Testis (tissue), 3 donors: ENCODE measurements around the gene PUSL1. TPM values are rescaled to one million over a fixed set of nuclear protein-coding genes. Genes with fewer than 3 reads are reported as not detected.

Experiments
- DNase-seq: peaks from one replicate; pipeline ENCODE4 v3.0.0-alpha.2; 2019
- H3K27ac ChIP-seq, 2 donors: fragments of 200-600 bp; sonication (generic); one replicate each; pipeline ENCODE4 v1.5.1; 2019
- H3K27me3 ChIP-seq: fragments of 200-600 bp; sonication (generic); one replicate; pipeline ENCODE4 v1.5.1; 2019
- H3K36me3 ChIP-seq: fragments of 200-600 bp; sonication (generic); one replicate; pipeline ENCODE4 v1.5.1; 2017; ENCODE audit warnings: low read depth; ENCODE audit errors: missing control alignments
- H3K4me1 ChIP-seq: fragments of 200-600 bp; sonication (generic); one replicate; pipeline ENCODE4 v1.5.1; 2019
- H3K4me3 ChIP-seq, 2 donors: fragments of 200-600 bp; sonication (generic); one replicate each; pipeline ENCODE4 v1.5.1; 2017 to 2019
- H3K9me3 ChIP-seq: fragments of 200-600 bp; sonication (generic); one replicate; pipeline ENCODE4 v1.5.1; 2017
- POLR2A ChIP-seq: fragments of 450-650 bp; IDR thresholded peaks from one replicate; pipeline ENCODE4 v1.6.1; 2017; ENCODE audit warnings: antibody characterized with exemption, mild to moderate bottlenecking, moderate library complexity
- WGBS, 2 donors: methylation state at CpG; one replicate each; pipeline ENCODE4 v1.1.5; 2018; 5-methylcytosine and 5-hydroxymethylcytosine counted together
- intact Hi-C: fragments of 100-400 bp; cut with DNase I; formaldehyde crosslinking; loops from one replicate; pipeline ENCODE4 v1.15.1; 2023; ENCODE audit warnings: low total_unique reads
- polyA plus RNA-seq: library from polyadenylated mRNA; stranded (reverse); fragments of 350-450 nt; fragmentation: Illumina TruSeq; extraction: RNeasy Lipid Tissue Mini Kit (QIAGEN cat#74804); gene quantifications from one replicate; pipeline ENCODE4 v1.2.3, GENCODE V29; 2014; ENCODE audit warnings: low read depth, low replicate concordance; ENCODE audit not compliant: insufficient read depth
- total RNA-seq, 2 donors: library from RNA; depleted of rRNA; stranded (reverse); fragments of >200 nt; gene quantifications; one replicate each; pipeline ENCODE4 v1.2.3, GENCODE V29; 2016
- TF ChIP-seq, protein P1 (sequence below), 3 experiments: fragments of 450-650 bp in 2 of 3; fragments of 200-600 bp in 1 of 3; sonication (generic) in 1 of 3; IDR thresholded peaks; one replicate each; pipeline ENCODE4 v1.5.1; 2016 to 2019; ENCODE audit warnings: antibody characterized with exemption in 3 of 3, mild to moderate bottlenecking in 2 of 3, moderate library complexity in 1 of 3

PUSL1 gene
- total and polyA plus RNA-seq, 3 donors from 2014 or later, result 12.4 to 39.0 (median 35.4) TPM

DNA sequence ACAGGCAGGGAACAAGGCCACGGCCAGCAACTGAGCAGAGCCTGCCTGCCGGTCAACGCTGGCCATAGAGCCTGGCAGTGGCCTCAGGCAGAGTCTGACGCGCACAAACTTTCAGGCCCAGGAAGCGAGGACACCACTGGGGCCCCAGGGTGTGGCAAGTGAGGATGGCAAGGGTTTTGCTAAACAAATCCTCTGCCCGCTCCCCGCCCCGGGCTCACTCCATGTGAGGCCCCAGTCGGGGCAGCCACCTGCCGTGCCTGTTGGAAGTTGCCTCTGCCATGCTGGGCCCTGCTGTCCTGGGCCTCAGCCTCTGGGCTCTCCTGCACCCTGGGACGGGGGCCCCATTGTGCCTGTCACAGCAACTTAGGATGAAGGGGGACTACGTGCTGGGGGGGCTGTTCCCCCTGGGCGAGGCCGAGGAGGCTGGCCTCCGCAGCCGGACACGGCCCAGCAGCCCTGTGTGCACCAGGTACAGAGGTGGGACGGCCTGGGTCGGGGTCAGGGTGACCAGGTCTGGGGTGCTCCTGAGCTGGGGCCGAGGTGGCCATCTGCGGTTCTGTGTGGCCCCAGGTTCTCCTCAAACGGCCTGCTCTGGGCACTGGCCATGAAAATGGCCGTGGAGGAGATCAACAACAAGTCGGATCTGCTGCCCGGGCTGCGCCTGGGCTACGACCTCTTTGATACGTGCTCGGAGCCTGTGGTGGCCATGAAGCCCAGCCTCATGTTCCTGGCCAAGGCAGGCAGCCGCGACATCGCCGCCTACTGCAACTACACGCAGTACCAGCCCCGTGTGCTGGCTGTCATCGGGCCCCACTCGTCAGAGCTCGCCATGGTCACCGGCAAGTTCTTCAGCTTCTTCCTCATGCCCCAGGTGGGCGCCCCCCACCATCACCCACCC lies 22.9 kb downstream of the PUSL1 start, which contains the start of gene TAS1R3:
TAS1R3 (plus strand) TSS at position 213 of the 898 bp plus-strand sequence; CDS start at position 279, 66 bp downstream.
- peaks cover 8% of the 10 kb centered on the region for H3K4me1 ChIP-seq
- no peaks in the 10 kb centered on the region for H3K27me3 ChIP-seq
- no peaks in the 10 kb centered on the region for H3K9me3 ChIP-seq
- H3K36me3 ChIP-seq, result no peaks in the 10 kb centered on the region
- TF ChIP-seq POLR2A, result no peak
- TF ChIP-seq, protein P1, sequence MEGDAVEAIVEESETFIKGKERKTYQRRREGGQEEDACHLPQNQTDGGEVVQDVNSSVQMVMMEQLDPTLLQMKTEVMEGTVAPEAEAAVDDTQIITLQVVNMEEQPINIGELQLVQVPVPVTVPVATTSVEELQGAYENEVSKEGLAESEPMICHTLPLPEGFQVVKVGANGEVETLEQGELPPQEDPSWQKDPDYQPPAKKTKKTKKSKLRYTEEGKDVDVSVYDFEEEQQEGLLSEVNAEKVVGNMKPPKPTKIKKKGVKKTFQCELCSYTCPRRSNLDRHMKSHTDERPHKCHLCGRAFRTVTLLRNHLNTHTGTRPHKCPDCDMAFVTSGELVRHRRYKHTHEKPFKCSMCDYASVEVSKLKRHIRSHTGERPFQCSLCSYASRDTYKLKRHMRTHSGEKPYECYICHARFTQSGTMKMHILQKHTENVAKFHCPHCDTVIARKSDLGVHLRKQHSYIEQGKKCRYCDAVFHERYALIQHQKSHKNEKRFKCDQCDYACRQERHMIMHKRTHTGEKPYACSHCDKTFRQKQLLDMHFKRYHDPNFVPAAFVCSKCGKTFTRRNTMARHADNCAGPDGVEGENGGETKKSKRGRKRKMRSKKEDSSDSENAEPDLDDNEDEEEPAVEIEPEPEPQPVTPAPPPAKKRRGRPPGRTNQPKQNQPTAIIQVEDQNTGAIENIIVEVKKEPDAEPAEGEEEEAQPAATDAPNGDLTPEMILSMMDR (IDR thresholded peaks at IDR 0.05), result no peak
- no peak within 1 kb of the TSS for H3K27ac ChIP-seq
- no peak for DNase-seq
- WGBS, 2 donors, result 84 to 87% methylated on average over 27 to 41 of the region's 41 CpGs
- intact Hi-C loops, result no loop called here
- H3K4me3 ChIP-seq, result no peak within 1 kb of the TSS

DNA sequence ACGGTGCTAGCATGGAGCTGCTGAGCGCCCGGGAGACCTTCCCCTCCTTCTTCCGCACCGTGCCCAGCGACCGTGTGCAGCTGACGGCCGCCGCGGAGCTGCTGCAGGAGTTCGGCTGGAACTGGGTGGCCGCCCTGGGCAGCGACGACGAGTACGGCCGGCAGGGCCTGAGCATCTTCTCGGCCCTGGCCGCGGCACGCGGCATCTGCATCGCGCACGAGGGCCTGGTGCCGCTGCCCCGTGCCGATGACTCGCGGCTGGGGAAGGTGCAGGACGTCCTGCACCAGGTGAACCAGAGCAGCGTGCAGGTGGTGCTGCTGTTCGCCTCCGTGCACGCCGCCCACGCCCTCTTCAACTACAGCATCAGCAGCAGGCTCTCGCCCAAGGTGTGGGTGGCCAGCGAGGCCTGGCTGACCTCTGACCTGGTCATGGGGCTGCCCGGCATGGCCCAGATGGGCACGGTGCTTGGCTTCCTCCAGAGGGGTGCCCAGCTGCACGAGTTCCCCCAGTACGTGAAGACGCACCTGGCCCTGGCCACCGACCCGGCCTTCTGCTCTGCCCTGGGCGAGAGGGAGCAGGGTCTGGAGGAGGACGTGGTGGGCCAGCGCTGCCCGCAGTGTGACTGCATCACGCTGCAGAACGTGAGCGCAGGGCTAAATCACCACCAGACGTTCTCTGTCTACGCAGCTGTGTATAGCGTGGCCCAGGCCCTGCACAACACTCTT lies 23.8 kb downstream of the PUSL1 start:
- H3K4me1 ChIP-seq, result peaks cover 8% of the 10 kb centered on the region
- H3K27ac ChIP-seq, result no peak overlapping the region
- H3K9me3 ChIP-seq, result no peaks in the 10 kb centered on the region
- WGBS, 2 donors, result 80 to 91% methylated on average over 4 to 57 of the region's 57 CpGs
- DNase-seq, result no peak
- intact Hi-C loops, result no loop called here
- no peaks in the 10 kb centered on the region for H3K36me3 ChIP-seq
- no peaks in the 10 kb centered on the region for H3K27me3 ChIP-seq
- no peak overlapping the region for H3K4me3 ChIP-seq
- TF ChIP-seq, protein P1 (IDR thresholded peaks at IDR 0.05), result no peak
- no peak for TF ChIP-seq POLR2A

DNA sequence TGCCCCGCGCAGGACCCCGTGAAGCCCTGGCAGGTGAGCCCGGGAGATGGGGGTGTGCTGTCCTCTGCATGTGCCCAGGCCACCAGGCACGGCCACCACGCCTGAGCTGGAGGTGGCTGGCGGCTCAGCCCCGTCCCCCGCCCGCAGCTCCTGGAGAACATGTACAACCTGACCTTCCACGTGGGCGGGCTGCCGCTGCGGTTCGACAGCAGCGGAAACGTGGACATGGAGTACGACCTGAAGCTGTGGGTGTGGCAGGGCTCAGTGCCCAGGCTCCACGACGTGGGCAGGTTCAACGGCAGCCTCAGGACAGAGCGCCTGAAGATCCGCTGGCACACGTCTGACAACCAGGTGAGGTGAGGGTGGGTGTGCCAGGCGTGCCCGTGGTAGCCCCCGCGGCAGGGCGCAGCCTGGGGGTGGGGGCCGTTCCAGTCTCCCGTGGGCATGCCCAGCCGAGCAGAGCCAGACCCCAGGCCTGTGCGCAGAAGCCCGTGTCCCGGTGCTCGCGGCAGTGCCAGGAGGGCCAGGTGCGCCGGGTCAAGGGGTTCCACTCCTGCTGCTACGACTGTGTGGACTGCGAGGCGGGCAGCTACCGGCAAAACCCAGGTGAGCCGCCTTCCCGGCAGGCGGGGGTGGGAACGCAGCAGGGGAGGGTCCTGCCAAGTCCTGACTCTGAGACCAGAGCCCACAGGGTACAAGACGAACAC lies 24.5 kb downstream of the PUSL1 start:
- intact Hi-C loops, result no loop called here
- Histone ChIP-seq H3K27me3 (no peaks in the 10 kb centered on the region), H3K4me3 (no peak overlapping the region), H3K36me3 (no peaks in the 10 kb centered on the region), H3K27ac (no peak overlapping the region), H3K9me3 (no peaks in the 10 kb centered on the region), H3K4me1 (peaks cover 8% of the 10 kb centered on the region)
- no peak for TF ChIP-seq POLR2A
- TF ChIP-seq, protein P1 (IDR thresholded peaks at IDR 0.05), result no peak
- WGBS, 2 donors, result 72 to 79% methylated on average over 14 to 48 of the region's 48 CpGs
- no peak for DNase-seq

DNA sequence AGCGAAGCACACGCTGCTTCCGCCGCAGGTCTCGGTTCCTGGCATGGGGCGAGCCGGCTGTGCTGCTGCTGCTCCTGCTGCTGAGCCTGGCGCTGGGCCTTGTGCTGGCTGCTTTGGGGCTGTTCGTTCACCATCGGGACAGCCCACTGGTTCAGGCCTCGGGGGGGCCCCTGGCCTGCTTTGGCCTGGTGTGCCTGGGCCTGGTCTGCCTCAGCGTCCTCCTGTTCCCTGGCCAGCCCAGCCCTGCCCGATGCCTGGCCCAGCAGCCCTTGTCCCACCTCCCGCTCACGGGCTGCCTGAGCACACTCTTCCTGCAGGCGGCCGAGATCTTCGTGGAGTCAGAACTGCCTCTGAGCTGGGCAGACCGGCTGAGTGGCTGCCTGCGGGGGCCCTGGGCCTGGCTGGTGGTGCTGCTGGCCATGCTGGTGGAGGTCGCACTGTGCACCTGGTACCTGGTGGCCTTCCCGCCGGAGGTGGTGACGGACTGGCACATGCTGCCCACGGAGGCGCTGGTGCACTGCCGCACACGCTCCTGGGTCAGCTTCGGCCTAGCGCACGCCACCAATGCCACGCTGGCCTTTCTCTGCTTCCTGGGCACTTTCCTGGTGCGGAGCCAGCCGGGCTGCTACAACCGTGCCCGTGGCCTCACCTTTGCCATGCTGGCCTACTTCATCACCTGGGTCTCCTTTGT lies 25.3 kb downstream of the PUSL1 start:
- peak; percentile 77 for DNase-seq
- no peaks in the 10 kb centered on the region for H3K27me3 ChIP-seq
- no peak overlapping the region for H3K4me3 ChIP-seq
- H3K9me3 ChIP-seq, result no peaks in the 10 kb centered on the region
- intact Hi-C loops, result no loop called here
- 70 to 80% methylated on average over 21 to 36 of the region's 36 CpGs for WGBS, 2 donors
- TF ChIP-seq POLR2A, result no peak
- TF ChIP-seq, protein P1 (IDR thresholded peaks at IDR 0.05), result no peak
- H3K4me1 ChIP-seq, result peaks cover 8% of the 10 kb centered on the region
- no peak overlapping the region for H3K27ac ChIP-seq
- H3K36me3 ChIP-seq, result no peaks in the 10 kb centered on the region
